GM13976 (cell line): ENCODE measurements around the gene LHFPL3.

Source experiments
- DNase-seq: peaks from one replicate; pipeline ENCODE4 v3.0.0; 2012; ENCODE audit warnings: low spot score
- in situ Hi-C: fragments of 300-500 bp; cut with MboI; formaldehyde crosslinking; loops from one replicate; pipeline ENCODE4 v1.12.0; 2022; ENCODE audit warnings: low sequenced_read_pairs, mixed read lengths, inconsistent platforms; ENCODE audit not compliant: unreplicated experiment
- TF ChIP-seq, protein P1 (sequence below): IDR thresholded peaks from 2 replicates; pipeline ENCODE4 v1.5.1; 2012; ENCODE audit warnings: borderline replicate concordance, mild to moderate bottlenecking; ENCODE audit not compliant: insufficient read depth; ENCODE audit errors: extremely low read depth, missing control alignments, control extremely low read depth

Gene LHFPL3

DNA sequence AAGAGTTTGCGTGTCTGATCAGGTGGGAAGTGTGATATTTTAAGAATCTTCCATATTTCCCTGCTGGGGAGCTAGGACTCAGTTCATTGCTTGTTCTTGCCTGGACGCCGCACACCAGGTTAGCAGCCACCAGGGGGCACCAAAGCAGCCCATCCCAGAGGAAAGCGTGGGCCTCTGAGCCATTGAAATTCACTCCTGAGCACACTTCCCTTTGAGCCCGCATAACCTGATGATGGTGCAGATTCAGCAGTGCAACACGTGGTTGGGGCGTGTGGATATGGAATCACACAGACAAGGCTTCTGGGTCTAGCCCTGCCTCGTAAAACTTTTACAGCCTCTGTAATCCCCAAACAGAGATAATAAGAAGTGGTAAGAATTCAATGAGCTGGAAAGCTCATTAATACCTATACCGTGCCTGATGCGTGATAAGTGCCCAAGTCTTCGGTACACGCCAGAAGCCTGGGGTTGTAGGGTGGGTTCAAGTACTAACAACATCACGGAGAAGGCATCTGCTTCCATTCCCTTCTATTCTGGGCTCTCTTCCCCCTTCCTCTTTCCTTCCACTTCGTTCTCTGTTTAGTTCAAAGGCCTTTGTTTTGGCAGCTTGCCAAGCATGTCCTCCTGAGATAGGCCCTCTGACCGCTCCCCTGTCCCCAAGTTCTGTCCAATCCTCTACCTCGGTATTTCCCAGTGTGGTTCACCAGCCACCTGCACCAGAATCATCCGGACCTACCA lies 555.5 kb downstream of the LHFPL3 start:
- peak; percentile 72 for DNase-seq
- in situ Hi-C loops = no loop called here
- TF ChIP-seq, protein P1, sequence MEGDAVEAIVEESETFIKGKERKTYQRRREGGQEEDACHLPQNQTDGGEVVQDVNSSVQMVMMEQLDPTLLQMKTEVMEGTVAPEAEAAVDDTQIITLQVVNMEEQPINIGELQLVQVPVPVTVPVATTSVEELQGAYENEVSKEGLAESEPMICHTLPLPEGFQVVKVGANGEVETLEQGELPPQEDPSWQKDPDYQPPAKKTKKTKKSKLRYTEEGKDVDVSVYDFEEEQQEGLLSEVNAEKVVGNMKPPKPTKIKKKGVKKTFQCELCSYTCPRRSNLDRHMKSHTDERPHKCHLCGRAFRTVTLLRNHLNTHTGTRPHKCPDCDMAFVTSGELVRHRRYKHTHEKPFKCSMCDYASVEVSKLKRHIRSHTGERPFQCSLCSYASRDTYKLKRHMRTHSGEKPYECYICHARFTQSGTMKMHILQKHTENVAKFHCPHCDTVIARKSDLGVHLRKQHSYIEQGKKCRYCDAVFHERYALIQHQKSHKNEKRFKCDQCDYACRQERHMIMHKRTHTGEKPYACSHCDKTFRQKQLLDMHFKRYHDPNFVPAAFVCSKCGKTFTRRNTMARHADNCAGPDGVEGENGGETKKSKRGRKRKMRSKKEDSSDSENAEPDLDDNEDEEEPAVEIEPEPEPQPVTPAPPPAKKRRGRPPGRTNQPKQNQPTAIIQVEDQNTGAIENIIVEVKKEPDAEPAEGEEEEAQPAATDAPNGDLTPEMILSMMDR = peak; percentile 90

DNA sequence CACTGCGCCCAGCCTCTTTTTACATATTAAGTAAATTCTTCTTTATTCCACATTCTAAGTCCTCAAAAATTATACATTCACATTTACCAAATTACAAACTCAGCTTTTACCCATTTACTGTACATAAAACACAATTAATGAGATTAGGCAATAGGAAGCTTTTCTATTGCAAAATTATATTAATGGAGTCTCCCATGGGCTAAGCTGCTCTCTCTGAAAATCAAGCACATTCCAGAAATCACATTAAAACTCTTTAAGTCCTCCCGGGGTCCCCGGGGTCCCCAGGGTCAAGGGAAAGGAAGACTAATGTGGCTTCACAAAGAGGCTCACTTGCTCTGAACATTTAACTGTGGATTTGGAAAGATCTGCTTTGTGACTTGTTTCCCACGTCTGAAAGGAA lies 558.2 kb downstream of the LHFPL3 start:
- no peak for DNase-seq
- TF ChIP-seq, protein P1 = no peak
- in situ Hi-C loops = no loop called here

DNA sequence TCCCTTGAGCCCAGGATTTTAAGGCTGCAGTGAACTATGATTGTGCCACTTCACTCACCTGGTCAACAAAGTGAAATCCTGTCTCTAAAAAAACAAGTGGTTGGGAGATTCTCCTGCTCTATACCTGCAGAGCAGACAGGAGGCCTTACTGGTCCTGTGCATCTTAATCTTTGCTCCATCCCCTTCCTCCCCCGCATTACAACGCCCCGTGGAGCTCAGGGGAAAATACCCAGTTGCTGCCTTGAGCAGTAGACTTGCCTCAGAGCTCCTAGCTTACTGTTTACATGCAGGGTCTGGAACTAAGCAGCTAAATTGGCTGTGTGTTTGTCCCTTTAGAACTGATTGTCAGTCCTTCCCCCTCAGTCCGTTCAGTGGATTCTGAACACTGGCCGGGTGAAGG lies 561.8 kb downstream of the LHFPL3 start:
- no peak for DNase-seq
- TF ChIP-seq, protein P1 = no peak
- in situ Hi-C loops = no loop called here

DNA sequence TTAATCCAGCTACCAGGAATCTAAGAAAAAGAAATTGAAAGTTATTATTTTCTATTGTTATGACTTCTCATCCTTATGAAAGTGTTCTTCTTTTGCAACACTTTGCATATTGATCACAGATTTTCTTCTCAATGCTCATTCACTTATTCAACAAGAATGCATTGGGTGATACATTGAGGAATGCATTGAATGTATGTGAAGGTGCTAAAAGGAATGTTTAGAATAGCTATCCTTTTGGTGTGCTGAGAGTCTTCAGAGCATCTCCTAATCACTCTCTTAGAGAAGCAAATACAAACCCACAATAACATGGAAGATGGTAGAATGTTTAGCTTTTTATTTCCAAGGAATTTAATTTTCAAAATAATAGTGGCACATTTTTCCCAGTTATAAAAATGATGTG lies 563.5 kb downstream of the LHFPL3 start:
- no peak for DNase-seq
- in situ Hi-C loops = no loop called here
- TF ChIP-seq, protein P1 = no peak

DNA sequence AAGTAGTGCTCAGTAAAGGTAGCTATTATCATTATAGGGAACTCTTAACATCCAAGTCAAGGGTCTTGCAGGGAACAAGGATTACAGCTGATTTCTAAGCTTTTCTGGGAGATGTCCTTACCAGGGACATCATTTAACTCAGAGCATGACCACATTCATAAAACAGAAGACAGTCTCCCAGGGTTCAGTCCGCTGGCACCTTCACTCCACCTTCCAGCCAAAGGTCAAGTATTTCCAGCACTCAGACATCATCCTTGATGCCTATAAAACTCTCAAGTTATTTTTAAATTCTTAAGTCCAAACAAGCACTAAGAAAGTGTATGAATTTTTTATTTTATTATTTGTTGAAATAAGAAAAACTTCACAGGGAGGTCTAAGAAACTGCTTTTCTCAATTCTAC lies 565.9 kb downstream of the LHFPL3 start:
- TF ChIP-seq, protein P1 = no peak
- no peak for DNase-seq
- in situ Hi-C loops = no loop called here

DNA sequence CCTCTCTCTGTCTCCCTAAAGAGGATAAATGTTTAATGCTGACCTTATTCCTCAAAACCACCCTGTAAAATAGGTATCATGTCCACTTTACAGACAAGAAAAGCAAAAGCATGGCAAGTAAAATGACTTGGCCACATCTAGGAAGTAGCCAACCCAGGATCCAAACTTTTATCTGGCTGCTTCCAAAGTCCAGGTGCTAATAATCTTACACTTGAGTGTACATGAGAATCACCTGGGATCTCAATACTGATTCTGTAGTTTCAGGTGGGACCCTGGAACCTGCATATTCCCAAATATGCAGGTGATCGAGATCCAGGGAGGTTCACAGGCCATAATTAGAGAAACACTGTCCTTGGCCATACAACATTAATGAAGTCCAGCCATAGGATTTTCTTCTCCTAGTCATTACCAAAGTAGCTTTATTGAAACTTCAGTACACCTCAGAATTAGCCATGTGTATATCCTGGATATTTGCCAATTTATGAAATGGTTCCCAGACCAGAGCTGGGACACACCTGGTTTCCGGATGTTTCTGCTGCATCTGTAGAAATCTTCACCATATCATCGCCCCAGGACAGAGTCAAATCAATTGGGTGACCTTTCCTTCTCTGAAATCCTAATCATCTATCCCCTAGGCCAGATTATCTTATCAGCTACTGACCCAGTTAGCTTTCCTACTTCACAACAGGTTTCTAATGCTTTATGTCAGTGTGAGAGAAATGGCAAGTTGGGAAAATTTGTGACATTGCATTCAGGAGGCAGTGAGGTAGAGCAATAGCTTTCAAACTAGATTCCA lies 566.5 kb downstream of the LHFPL3 start:
- no peak for DNase-seq
- TF ChIP-seq, protein P1 = no peak
- in situ Hi-C loops = no loop called here
